ENCODE measurements around the gene TEAD1.

TEAD1 gene

GRCh38 chr11:12793065-12793464, 118.8 kb downstream of the TEAD1 start:
- DNase-seq, result no peak

- DNase-seq, result no peak
Measured at GRCh38 chr11:12793506-12793905, 119.3 kb downstream of the TEAD1 start.

- DNase-seq, result no peak
Measured at GRCh38 chr11:12794576-12795230, 120.5 kb downstream of the TEAD1 start.

GRCh38 chr11:12797996-12798395, 123.8 kb downstream of the TEAD1 start:
- DNase-seq, result no peak

GRCh38 chr11:12798609-12799011, 124.4 kb downstream of the TEAD1 start:
- no peak for DNase-seq

GRCh38 chr11:12799334-12799835, 125.2 kb downstream of the TEAD1 start:
- no peak for DNase-seq

GRCh38 chr11:12800032-12800671, 125.9 kb downstream of the TEAD1 start:
- DNase-seq, result no peak

- DNase-seq, result no peak
Measured at GRCh38 chr11:12800871-12801270, 126.7 kb downstream of the TEAD1 start.

GRCh38 chr11:12801976-12802375, 127.8 kb downstream of the TEAD1 start:
- no peak for DNase-seq

GRCh38 chr11:12802418-12803085, 128.3 kb downstream of the TEAD1 start:
- DNase-seq, result no peak

- no peak for DNase-seq
Measured at GRCh38 chr11:12803086-12803826, 129.0 kb downstream of the TEAD1 start.

GRCh38 chr11:12806113-12806512, 131.9 kb downstream of the TEAD1 start:
- no peak for DNase-seq

GRCh38 chr11:12807621-12808020, 133.4 kb downstream of the TEAD1 start:
- no peak for DNase-seq

- DNase-seq, result no peak
Measured at GRCh38 chr11:12808519-12808918, 134.3 kb downstream of the TEAD1 start.

- no peak for DNase-seq
Measured at GRCh38 chr11:12809364-12809763, 135.1 kb downstream of the TEAD1 start.

GRCh38 chr11:12809864-12810567, 135.8 kb downstream of the TEAD1 start:
- no peak for DNase-seq

- DNase-seq, result no peak
Measured at GRCh38 chr11:12810568-12810894, 136.3 kb downstream of the TEAD1 start.

GRCh38 chr11:12811861-12812260, 137.6 kb downstream of the TEAD1 start:
- no peak for DNase-seq

GRCh38 chr11:12812849-12813248, 138.6 kb downstream of the TEAD1 start:
- no peak for DNase-seq

GRCh38 chr11:12813371-12814225, 139.4 kb downstream of the TEAD1 start:
- DNase-seq, result no peak

- no peak for DNase-seq
Measured at GRCh38 chr11:12815129-12815480, 140.9 kb downstream of the TEAD1 start.

GRCh38 chr11:12815931-12816494, 141.8 kb downstream of the TEAD1 start:
- no peak for DNase-seq
